Measurements from ENCODE around the gene TBX21.

Gene TBX21

GRCh38 chr17:47713980-47714700, 18.9 kb upstream of the TBX21 start:
- no peak for DNase-seq

- DNase-seq: no peak
Measured at GRCh38 chr17:47714773-47715396, 18.2 kb upstream of the TBX21 start.

GRCh38 chr17:47715669-47716325, 17.2 kb upstream of the TBX21 start:
- no peak for DNase-seq

GRCh38 chr17:47716375-47716774, 16.7 kb upstream of the TBX21 start:
- no peak for DNase-seq

- DNase-seq: no peak
Measured at GRCh38 chr17:47717261-47717697, 15.8 kb upstream of the TBX21 start.

- no peak for DNase-seq
Measured at GRCh38 chr17:47717979-47718621, 14.9 kb upstream of the TBX21 start.

- DNase-seq: no peak
Measured at GRCh38 chr17:47718634-47719405, 14.2 kb upstream of the TBX21 start.

- DNase-seq: no peak
Measured at GRCh38 chr17:47719411-47720152, 13.5 kb upstream of the TBX21 start.

- no peak for DNase-seq
Measured at GRCh38 chr17:47720196-47720595, 12.8 kb upstream of the TBX21 start.

- peak; percentile 53 for DNase-seq
Measured at GRCh38 chr17:47720754-47721533, 12.1 kb upstream of the TBX21 start.

GRCh38 chr17:47721725-47722124, 11.3 kb upstream of the TBX21 start:
- DNase-seq: no peak

- DNase-seq: no peak
Measured at GRCh38 chr17:47724705-47725104, 8.3 kb upstream of the TBX21 start.

- DNase-seq: peak; percentile 6
Measured at GRCh38 chr17:47725446-47726111, 7.5 kb upstream of the TBX21 start.

GRCh38 chr17:47726796-47727703, 6.0 kb upstream of the TBX21 start:
- no peak for DNase-seq

GRCh38 chr17:47727704-47728036, 5.4 kb upstream of the TBX21 start:
- no peak for DNase-seq

- no peak for DNase-seq
Measured at GRCh38 chr17:47728214-47728877, 4.7 kb upstream of the TBX21 start.

GRCh38 chr17:47729476-47729875, 3.6 kb upstream of the TBX21 start:
- DNase-seq: no peak

- DNase-seq: no peak
Measured at GRCh38 chr17:47730681-47731080, 2.4 kb upstream of the TBX21 start.

GRCh38 chr17:47731396-47731795, 1.6 kb upstream of the TBX21 start:
- DNase-seq: no peak
